NCI-H345 treated with DMSO at 0.1 percent for 48 hours (cell line): ENCODE data around the gene SYTL3.
"Not testable (repeated sequence)": the region's sequence is repeated elsewhere in the genome, so short reads cannot be mapped to it uniquely, and the experiment has no call there.

Experiments used
- DNase-seq: peaks from one replicate; lab custom pipeline; 2025; ENCODE audit not compliant: unreplicated experiment; lab: John Stamatoyannopoulos, UW

SYTL3 gene

DNA sequence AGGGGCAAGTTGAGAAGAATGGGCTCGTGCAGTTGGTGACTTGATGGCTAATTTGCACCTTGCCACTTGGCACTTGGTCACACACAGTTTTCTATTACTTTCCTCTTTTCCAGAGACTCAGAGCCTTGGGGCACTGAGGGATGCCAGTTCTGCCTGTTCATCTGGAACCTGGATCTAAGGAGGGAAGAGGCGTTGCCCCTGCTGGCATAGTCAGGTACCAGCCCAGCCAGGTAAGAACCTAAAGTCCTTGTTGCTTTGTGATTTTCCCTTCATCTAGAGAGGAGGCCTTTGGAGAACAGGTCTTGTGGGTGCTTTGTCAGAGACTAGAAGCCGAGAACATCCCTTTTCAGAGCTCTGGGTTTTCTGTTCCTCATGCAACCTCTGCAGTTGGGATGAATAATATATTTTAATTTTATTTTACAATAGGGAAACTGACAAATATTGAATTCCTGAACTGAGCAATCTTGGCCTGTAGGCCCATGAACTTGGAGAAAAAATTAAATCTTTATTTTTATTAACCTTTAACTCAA, 11.4 kb downstream of the SYTL3 start:
- DNase-seq = peak; percentile 24

DNA sequence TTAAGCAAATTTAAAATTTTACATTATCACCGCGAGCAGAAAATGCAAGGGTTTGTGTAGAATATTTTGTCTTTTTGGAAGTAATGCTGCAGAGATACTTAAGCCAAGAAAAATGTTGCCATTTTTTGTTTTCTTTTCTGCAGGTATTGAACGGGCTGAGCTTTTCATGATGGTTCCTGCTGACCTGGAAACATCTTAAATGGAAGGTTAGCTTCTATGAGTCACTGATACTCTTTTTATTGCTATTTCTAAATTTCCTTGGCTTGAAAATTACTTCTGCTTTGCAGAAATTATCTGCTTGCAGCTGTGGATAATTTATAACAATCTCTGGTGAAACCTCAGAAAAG, 12.7 kb downstream of the SYTL3 start:
- no peak for DNase-seq

DNA sequence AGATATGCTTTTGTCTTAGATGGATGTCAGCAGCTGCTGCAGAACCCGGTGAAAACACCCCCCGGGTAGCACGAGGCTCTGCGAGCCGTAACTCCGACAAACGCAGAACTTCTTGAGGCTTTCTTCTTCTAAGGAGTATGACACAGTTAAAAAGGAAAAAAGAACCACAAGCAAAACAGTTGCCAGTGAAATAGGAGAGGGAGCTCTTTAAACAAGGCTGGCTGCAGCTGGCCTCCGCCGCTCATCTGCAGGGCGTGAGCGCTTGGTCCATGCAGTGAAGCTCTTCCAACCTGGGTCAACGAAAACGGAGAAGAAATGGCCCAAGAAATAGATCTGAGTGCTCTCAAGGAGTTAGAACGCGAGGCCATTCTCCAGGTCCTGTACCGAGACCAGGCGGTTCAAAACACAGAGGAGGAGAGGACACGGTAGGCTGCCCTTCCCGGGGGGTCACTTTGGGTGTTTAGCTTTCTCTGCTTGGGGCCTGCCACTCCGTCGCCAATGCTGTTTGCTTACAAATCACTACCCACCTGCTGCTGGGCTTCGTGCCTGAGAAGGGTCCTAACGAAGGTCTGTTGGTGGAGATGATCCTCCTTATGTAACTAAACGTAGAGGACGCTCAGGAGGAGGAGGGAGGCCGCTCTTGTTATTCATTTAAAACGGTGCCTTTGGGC, 13.2 kb downstream of the SYTL3 start:
- DNase-seq = peak; percentile 86

DNA sequence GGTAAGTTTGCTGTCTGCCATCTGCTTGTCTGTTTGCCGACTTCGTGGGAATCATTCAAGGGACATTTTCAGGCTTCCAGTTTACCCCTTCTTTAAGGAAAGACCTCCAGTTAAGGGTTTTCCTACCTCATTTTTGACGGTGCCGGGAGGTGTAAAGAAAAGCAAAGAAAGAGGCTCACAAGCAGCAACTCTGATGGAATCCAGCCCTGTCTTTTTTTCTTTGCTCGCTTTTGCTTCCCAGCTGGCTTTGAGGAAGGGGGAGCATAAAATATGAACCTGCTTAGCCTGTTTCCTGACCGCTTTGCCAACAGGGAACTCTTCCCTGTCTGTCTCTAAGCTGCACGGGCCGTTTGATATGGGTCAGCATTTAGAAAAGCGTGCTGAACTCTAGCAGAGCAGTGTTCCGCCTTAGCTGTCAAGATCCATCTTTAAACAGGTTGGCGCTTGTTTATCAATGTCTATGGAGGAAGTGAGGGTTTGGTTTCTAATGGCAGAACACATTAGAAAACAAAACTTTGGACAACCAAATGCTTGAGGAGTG, 13.8 kb downstream of the SYTL3 start:
- peak; percentile 71 for DNase-seq

DNA sequence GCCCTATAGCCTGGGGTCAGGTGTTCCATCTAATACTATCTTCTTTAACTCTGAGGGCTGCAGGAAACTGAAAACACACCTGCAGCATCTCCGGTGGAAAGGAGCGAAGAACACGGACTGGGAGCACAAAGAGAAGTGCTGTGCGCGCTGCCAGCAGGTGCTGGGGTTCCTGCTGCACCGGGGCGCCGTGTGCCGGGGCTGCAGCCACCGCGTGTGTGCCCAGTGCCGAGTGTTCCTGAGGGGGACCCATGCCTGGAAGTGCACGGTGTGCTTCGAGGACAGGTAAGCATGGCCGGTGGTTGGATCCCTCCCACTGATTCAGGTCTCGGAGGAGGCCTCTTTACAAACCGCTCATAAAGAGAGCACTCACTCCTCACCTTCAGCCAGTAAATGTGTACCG, 15.5 kb downstream of the SYTL3 start:
- DNase-seq = no peak

DNA sequence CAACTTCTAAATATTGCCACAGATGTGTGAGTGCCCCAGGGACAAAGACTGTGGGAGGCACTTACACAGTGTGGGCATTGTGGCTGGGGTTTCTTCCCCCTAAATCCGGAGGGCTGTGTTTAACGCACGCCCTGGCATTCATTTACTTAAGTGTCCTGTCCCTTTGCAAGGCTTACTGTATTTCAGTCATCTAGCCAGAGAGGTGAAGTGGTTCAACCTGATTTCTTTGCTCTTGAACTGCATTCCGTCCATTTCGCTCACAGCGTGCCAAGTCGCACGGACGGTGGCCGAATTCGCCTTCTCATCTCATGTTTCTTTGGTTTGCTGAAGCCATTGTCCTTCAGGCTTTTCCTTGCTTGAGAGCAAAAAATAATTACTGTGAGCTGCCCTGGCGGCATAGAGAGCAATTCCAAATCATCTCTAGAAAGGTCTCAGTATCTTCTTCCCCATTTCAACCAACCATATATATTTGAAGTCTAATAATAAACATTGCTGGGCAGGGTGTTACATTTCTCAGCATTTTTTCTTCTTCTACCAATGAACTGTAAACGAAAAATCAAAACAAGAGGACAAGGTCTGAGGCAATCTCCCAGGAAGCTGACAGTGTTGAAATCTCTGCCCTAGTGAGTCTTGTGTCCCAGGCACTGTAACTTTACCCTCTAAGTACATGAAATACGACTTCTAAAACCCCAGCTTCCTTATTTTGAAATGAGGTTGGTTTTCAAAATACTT, 16.9 kb downstream of the SYTL3 start:
- no peak for DNase-seq

DNA sequence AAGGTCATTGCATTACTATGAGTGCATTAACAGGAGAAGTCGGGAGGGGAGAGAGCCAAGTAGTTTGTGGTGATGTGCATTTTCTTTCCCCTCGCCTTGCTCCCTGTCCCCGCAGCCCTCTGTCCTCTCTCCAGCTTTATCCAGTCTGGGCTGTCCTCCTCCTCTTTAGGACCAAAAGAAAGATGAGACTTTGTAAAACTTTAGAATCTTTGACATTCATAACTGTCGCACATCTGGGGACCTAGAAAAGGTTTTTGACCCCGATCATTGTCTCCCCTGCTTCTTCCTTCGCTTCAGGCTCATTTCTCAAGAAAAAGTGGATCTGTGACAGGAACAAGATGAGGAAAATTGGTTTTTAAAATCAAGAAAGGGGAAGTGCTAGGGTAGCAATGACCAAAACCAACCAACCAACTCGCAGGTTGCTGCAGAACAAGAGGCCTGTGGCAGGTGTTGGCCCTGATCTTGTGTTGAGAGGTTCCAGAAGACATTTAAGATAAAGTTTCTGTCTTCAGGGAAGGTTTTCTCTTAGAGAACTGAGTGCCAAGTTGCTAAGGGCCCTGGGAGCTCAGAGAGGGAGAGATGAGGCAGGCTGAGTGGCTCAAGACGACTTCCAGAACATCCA, 17.6 kb downstream of the SYTL3 start:
- no peak for DNase-seq

DNA sequence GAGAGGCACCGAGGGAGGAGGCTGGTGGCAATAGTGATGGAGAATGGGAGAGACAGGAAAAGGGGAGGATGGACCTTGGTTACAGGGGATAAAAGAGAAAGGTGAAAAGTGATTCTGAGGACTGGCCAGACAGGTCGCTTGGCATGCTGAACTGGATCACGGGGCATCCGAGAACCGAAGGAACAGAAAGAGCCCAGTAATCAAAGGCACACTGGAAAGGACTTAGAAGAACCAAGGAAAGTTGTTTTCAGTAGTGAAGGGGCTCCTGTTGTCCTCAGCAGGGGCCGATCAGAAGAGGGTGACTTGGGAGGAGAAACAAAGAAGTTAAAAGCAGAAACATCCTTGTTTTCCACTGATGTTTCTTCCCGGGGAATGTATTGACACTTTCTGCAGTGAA, 18.9 kb downstream of the SYTL3 start:
- no peak for DNase-seq

DNA sequence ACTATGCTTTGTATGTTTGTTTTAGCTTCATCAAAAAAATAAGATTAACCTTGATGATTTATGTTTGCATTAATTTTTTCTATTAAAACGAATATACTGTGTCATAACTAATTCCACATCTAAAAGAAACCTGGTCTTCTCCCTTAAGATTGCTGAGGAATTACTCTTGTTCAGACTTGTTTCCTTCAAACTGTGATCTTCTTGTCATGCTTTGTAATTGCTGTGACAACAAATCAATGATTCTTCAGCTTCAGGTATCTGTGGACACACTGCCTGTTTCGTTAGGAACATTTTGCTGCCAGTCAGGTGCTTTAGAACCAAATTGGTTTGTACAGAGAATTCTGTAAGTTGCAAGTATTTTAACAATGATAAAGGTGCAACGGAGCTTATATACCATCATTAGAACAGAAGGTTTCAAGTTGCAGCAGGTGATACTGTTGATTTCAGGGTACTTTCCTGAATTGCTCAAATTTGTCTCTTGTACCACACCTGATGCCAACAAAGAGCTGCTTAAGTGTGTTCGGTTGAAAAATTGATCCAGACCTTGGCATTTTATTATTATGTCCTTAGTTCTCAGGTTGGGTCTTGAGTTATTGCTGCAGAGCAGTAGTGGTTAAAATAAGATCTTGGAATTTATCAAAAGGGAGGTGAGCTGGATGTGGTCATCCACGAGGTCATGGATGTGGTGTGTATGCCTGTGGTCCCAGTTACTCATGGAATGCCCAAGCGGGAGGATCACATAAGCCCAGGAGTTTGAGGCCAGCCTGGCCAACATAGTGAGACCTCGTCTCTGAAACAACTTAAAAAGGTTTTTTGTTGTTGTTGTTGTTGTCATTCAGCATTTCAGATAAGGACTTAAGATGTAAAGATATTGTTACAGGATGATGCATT, 19.5 kb downstream of the SYTL3 start:
- DNase-seq = no peak

DNA sequence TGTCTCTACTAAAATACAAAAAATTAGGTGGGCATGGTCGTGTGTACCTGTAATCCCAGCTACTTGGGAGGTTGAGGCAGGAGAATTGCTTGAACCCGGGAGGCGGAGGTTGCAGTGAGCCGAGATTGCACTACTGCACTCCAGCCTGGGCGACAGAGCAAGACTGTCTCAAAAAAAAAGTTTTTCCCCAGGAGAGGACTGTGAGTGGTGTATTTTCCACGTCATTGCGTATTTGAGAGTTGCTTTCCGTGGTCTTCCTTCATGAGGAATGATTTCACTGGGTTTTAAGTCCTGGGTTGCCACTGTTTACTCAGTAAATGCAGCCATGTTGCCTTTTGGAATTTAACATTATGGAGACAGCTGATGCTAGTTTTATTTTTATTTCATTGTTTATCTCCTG, 22.3 kb downstream of the SYTL3 start:
- DNase-seq = not testable (repeated sequence)

DNA sequence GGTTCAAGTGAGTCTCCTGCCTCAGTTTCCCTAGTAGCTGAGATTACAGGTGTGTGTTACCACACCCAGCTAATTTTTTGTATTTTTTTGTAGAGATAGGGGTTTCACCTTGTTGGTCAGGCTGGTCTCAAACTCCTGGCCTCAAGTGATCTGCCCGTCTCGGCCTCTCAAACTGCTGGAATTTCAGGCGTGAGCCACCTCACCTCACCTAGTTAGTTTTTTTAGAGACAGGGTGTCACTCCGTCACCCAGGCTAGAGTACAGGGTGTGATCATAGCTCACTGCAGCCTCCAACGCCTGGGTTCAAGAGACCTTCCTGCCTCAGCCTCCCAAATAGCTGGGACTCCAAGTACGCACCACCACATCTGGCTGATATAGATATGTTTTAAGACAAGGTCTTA, 22.9 kb downstream of the SYTL3 start:
- DNase-seq = no peak

DNA sequence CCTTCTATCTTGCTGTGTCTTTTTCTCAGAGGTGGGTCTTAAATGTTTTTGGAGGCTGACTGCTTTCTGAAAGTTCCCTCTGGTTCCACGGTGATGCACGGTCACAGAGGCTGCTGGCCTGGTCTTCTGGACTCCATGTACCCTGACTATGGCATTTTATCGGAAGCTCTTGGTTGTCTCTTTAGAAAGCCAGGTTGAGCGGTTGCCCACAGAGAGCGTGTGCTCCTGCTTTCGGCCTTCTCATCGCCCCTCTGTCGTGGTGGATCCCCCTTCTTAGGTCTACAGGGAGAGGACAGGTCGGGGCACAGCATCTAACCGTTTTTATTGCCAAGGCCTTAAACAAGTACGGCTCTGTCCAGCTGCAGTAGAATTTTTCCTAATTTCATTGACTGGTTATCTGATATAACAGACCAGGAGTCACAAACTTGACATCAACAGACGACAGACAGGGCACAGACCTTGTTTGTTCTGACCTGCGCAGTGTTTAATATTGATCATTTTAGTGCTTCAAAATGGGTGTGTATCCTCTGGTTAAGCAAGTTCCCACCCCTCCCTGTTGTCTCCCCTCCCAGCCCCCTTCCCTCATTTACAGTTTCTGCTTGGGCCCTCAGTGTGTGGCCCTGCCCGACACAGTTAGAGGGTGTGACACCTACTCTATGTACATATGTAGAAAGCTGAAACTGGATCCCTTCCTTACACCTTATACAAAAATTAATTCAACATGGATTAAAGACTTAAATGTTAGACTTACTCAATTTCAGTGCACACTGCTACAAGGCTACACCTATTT, 24.7 kb downstream of the SYTL3 start:
- no peak for DNase-seq

DNA sequence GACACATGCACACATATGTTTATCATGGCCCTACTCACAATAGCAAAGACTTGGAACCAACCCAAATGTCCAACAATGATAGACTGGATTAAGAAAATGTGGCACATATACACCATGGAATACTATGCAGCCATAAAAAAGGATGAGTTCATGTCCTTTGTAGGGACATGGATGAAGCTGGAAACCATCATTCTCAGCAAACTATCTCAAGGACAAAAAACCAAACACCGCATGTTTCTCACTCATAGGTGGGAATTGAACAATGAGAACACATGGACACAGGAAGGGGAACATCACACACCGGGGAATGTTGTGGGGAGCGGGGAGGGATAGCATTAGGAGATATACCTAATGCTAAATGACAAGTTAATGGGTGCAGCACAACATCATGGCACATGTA, 27.2 kb downstream of the SYTL3 start:
- DNase-seq = not testable (repeated sequence)

DNA sequence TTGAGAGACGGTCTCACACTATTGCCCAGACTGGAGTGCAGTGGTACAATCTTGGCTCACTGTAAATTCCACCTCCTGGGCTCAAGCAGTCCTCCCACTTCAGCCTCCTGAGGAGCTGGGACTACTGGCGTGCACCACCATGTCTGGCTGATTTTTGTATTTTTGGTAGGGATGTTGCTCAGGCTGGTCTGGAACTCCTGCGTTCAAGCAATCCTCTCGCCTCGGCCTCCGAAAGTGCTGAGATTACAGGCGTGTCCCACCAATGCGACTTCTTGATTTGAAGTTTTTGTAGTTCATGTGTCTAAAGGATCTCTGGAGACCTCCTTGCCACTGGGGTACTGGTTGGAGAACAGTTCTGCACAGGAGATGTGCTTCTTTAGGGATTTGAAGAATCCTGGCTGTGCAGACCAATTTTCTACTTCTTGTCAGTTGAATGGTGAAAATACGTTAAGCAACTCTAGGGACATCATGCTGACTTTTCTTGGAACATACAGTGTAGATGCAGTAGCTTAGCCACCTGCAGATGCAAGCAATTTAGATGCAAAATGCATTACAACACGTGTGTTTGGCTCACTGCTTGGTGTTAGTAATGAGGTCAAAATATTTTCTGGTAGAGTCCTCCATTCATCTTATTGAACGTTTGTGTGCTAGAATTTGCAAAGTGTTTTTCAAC, 28.2 kb downstream of the SYTL3 start:
- DNase-seq = no peak

DNA sequence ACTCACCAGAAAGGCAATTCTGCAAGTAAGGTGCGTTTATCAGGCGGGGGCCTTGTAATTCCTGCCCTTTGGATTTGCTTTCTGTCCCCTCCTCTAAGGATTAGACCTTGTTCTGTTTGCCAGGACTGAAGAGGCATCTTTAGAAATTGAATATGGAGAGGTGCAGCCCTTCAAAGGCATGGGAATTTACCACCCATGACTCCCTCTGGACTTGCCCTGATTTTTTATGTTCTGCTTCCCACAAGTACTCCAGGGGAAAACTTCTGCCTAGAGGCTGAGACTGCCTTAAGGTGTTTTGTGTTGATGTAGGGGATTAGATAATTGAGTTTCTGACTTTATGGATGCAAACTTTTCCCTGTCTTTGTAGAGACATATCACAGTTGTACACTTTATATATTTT, 30.2 kb downstream of the SYTL3 start:
- no peak for DNase-seq

DNA sequence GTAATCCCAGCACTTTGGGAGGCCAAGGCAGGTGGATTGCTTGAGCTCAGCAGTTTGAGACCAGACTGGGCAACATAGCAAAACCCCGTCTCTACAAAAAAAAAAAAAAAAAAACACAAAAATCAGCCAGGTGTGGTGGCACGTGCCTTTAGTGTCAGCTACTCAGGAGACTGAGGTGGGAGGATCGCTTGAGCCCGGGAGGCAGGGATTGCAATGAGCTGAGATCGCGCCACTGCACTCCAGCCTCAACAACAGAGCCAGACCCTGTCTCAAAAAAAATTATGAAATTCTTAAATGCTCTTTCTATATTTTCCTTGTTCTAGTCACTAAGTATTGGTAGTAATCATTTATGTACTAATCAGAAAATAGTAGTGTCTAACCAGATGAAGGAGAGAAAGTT, 30.6 kb downstream of the SYTL3 start:
- no peak for DNase-seq

DNA sequence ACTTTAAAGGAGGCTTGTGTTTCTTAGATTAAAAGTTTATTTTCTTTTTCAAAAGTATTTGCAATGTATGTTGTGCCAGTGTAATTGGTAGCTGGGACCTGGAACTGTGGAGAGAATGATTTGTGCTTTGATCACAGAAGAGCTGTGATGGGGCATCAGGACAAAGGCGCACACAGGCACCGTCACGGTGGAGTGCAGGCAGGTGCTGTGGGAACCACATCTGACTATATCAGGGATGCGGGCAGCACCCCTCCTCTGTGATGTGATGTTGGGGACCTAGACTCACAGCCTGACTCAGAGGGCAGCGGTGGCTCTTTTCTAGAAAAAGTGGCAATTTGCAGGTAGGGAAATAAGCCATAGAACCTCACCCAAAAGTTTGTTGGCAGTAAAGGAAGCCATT, 34.5 kb downstream of the SYTL3 start:
- DNase-seq = no peak

DNA sequence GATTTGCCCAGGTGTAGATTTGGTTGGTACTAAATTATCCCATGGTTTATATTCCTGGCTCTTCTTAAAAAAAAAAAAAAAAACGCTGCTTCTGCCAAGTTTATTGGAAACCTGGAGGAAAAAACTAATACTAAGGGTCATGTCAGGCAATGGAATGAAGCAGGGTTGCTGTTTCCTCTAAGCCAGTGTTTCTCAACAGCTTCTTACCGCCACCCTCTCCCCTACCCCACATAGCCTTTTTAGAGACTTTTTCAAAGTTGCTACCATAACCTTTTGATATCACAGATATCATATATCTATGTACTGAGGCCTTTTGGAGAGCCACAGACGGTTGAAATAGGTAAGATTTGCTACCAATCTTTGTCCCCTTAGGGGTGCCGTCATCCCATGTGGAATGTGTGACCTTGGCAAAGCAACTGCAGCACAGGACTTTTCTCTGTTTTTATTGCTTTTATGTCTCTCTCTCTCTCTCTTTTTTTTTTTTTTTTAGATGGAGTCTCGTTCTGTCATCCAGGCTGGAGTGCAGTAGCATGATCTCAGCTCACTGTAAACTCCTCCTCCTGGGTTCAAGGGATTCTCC, 35.0 kb downstream of the SYTL3 start:
- DNase-seq = no peak

DNA sequence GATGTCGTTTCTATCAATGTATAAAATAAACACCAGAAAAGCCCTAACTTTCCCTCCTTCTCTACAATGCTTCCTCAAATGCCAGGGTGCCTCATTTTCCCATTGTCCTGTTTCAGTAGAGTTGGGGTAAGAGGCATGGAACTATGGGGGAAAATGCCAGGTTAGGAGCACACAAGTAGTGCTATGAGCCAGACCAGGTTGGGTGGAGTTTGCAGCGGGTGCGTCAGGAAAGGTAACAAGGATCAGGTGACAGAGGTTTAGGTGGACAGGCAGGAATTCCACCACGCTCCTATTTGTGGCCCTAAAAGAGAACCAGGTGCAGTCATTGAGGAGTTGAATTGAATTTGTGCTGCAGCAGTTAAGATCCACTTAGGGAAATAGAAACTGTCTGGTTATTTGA, 36.5 kb downstream of the SYTL3 start:
- no peak for DNase-seq
